Stimulated activated naive CD8-positive, alpha-beta T cell treated with anti-CD3 and anti-CD28 coated beads, Interleukin-15, Interleukin-2, amounts not matched to agents 100 U/mL and 50 U/mL, for 24 hours (primary cell): ENCODE results near the gene CX3CL1.
A peak's percentile ranks its signal among the peaks of the same experiment; 100 is the strongest.
"Not testable (repeated sequence)": the region's sequence is repeated elsewhere in the genome, so short reads cannot be mapped to it uniquely, and the experiment has no call there.

Experiments
- ATAC-seq: fragments of 150-1000 bp; cut with Tn5 transposase; one replicate; pipeline ENCODE4 v1.10.0; 2021
- DNase-seq: peaks from one replicate; pipeline ENCODE4 v3.0.0; 2021

The CX3CL1 gene

GRCh38 chr16:57372372-57373116 is at the start of gene CX3CL1:
CX3CL1 (plus strand) TSS chr16:57372490; CDS start chr16:57372569, 79 bp downstream.
- ATAC-seq (no peak), DNase-seq (no peak)

- DNase-seq (no peak), ATAC-seq (no peak)
Observed at GRCh38 chr16:57324749-57325148, 47.5 kb upstream of the CX3CL1 start.

DNA sequence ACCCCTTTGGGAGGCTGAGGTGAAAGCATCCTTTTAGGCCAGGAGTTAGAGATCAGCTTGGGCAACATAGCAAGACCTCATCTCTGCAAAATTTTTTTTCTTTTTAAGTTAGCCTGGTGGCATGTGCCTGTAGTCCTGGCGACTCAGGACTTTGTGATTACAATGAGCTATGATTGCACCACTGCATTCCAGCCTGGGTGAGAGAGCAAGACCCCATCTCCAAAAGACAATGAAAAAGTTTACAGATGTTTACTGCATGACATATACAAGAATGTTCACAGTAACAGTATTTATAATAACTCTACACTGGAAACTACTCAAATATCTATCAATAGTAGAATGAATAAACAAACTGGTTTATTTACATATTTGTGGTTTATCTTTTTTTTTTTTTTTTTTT is 46.8 kb upstream of the CX3CL1 start:
- no peak for ATAC-seq
- DNase-seq, result no peak

- DNase-seq (no peak), ATAC-seq (no peak)
Observed at GRCh38 chr16:57329718-57330327, 42.5 kb upstream of the CX3CL1 start.

DNA sequence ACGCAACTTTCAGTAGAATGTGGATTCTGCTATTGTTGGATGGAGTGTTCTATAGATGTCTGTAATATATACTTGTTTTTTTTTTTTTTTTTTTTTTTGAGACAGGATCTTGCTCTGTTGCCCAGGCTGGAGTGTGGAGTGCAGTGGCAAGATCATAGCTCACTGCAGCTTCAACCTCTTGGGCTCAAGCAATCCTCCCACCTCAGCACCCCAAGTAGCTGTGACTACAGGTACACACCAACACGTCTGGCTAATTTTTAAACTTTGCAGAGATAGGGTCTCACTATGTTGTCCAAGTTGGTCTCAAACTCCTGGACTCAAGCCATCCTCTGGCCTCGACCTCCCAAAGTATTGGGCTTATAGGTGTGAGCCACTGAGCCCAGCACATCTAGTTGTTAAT is 40.9 kb upstream of the CX3CL1 start:
- ATAC-seq (no peak), DNase-seq (no peak)

DNA sequence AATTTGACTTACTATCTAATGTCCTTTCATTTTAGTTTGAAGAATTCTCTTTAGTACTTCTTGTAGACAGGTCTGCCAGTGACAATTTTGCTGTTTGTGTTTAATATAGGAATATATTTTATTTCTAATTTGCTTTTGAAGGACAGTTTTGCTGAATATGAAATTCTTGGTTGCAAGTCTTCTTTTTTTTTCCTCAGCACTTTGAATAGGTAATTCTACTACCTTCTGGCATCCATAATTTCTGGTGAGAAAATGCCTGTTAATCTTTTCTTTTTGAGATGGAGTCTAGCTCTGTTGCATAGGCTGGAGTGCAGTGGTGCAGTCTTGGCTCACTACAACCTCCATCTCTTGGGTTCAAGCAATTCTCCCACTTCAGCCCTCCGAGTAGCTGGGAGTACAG is 38.9 kb upstream of the CX3CL1 start:
- no peak for ATAC-seq
- no peak for DNase-seq

- no peak for ATAC-seq
- no peak for DNase-seq
Observed at GRCh38 chr16:57335366-57335765, 36.9 kb upstream of the CX3CL1 start.

- DNase-seq (no peak), ATAC-seq (no peak)
Observed at GRCh38 chr16:57341062-57341440, 31.2 kb upstream of the CX3CL1 start.

DNA sequence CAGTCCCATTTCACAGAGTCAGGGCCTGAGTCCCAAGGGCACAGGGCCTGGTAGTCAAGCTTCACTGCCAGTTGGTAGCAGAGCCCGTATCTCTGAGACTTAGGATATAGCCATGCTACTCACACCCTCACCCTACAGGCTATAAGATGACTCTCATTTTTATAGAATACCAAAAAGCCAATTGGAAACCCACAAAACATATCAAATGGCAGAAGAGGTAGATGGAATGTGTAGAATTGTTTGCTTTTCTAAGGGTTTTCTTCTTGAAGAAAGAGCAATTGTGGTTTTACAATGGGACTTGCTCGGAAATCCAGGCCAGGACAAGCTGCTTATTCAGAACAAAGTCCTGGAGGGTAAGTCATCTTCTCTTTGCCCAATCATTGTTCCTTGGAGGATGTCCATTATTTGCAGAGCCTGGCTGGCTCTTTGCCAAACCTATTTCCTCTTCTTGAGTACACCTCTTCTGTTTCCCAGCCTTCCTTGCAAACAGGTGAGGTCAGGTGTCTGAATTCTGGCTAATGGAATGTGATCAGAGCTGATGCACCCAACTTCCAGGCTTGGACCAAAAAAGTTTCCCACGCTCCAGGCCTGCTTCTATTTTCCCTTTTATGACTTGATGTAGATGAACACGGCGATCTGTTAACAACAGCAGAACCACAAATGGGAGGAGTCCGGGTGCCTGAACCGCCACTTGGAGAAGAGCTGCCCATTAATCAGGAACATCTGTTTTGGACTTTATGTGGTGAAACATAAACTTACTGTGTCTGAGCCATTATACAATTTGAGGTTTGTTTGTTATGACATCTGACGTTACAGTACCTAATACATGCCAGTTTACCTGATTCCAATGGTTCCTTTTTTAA is 30.6 kb upstream of the CX3CL1 start:
- no peak for DNase-seq
- no peak for ATAC-seq

- not testable (repeated sequence) for ATAC-seq, DNase-seq
Observed at GRCh38 chr16:57342606-57343005, 29.7 kb upstream of the CX3CL1 start.

DNA sequence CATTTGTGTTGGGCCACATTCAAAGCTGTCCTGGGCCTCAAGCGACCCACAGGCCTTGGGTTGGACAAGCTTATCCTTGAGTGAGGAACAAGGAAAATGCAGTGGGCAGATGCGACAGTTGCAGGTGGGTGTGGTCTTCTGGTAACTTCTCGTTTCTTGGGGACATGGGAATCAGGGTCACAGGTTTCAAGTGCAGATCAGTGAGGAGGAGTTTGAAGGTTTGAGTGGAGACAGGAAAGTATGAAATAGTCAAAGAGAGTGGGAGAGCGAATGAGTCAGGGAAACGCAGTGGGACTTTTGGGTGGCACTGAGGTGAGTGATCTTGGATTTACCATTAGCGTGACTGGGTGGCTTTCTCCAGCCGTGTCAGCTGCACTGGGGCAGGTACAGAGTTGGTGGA is 29.1 kb upstream of the CX3CL1 start:
- peak; percentile 44 for ATAC-seq
- DNase-seq, result no peak

GRCh38 chr16:57344094-57344493 is 28.2 kb upstream of the CX3CL1 start:
- DNase-seq, ATAC-seq: not testable (repeated sequence)

- ATAC-seq (no peak), DNase-seq (no peak)
Observed at GRCh38 chr16:57345021-57345420, 27.3 kb upstream of the CX3CL1 start.

DNA sequence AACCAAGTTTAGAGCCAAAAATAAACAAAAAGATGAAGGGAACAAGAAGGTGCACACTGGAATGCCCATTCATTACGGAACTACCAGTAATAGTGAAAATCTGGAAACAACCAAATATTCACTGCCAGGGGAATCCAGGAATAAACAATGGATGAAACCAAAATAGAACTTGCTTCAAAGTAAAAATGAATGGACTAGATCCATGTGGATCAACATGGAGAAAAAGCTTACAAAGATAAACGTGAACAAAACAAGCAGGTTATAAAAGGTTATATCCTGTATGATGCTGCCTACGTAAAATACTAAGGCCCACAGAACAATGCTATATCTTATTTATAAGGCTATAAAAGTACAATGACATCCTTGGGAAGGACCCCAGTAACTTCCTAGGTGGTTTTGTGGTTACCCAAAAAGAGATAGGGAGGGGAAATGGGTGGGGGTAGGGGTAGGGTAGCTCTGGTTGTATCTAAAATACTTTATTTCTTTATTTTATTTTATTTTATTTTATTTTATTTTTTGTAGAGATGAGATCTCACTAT is 26.6 kb upstream of the CX3CL1 start:
- ATAC-seq, result no peak
- no peak for DNase-seq

DNA sequence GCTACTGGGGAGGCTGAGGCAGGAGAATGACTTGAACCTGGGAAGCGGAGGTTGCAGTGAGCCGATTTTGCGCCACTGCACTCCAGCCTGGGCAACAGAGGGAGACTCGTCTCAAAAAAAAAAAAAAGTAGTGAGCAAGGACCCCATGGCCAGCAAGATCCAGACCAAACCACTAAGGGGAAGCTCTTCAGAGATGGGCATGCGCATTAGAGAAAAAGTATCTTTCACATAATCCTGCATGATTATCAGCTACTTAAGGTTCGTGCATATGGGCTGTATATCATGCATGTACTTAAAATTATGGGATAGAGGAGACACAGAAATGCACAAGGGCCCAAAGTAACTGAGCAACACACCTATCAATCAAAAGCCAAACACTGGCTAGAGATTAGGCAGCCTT is 24.4 kb upstream of the CX3CL1 start:
- ATAC-seq (no peak), DNase-seq (no peak)

DNA sequence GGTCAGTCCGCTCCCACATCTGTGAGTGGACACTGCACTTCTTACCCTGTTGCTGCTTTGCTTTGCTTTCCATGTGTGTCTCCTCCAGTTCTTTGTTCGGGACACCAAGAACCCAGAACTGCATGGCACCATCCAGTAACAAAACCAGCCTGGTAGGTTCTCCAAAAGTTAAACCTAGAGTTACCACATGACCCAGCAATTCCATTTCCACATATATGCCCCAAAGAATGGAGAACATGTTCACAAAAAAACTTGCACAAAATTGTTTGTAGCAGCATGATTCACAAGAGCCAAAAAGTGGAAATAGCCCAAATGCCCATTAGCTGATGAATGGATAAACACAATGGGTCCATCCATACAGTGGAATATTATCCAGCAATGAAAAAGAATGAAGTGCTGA is 24.0 kb upstream of the CX3CL1 start:
- no peak for DNase-seq
- ATAC-seq, result no peak

DNA sequence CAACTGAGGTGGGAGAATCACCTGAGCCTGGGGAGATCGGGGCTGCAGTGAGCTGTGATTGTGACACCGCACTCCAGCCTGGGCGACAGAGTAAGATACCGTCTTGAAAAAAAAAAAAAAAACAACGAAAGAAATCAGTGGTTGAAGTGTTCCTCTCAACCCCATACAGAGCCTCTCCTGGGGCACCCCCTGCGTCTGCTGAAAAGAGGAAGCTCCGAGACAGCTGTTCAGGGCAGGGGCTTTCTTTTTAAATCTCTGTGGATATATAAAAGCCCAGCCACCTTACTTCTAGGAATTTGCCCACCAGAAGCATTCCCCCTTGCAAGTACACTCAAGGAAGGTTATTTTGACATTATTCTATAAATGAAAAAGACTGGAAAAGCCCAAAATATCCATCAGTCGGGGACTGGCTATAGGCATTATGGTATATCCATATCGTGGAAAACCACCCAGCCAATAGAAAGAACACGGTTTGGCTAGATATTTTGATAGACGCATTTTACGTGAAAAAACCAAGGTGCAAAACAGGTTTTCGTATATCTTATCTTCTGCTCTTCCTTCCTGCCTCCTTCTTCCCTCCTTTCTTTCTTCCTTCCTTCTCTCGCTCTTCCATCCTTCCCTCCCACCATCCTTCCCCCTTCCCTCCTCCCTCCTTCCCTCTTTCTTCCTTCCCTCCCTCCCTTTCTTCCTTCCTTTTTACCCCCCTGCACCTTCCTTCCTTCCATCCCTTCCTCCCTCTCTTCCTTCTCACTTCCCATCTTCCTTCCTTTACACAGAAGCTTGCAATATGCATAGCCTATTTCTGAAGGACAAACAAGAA is 22.9 kb upstream of the CX3CL1 start:
- peak; percentile 89 for ATAC-seq
- DNase-seq, result peak; percentile 53

- ATAC-seq, result no peak
- no peak for DNase-seq
Observed at GRCh38 chr16:57352636-57353047, 19.6 kb upstream of the CX3CL1 start.

GRCh38 chr16:57354311-57354710 is 18.0 kb upstream of the CX3CL1 start:
- DNase-seq (no peak), ATAC-seq (no peak)

GRCh38 chr16:57355898-57356414 is 16.3 kb upstream of the CX3CL1 start:
- no peak for ATAC-seq
- DNase-seq, result no peak

- DNase-seq (no peak), ATAC-seq (no peak)
Observed at GRCh38 chr16:57356547-57356946, 15.7 kb upstream of the CX3CL1 start.
